ENCODE data around the gene TET3.

The TET3 gene

GRCh38 chr2:73987109-73987947, 2.6 kb downstream of the TET3 start:
- ATAC-seq: peak; percentile 39
- Mint-ChIP-seq H3K4me1 (peaks cover 75% of the 10 kb centered on the region), H3K27ac (peak overlapping the region; percentile 81), H3K9me3 (peaks cover 9% of the 10 kb centered on the region), H3K36me3 (ENCODE audit: low read depth) (peaks cover 49% of the 10 kb centered on the region), H3K27me3 (no peaks in the 10 kb centered on the region), H3K4me3 (peak overlapping the region; percentile 86)
- DNase-seq: peak; percentile 44

GRCh38 chr2:73987948-73988700, 3.4 kb downstream of the TET3 start:
- DNase-seq (no peak), ATAC-seq (no peak)
- Mint-ChIP-seq H3K36me3 (ENCODE audit: low read depth) (peaks cover 55% of the 10 kb centered on the region), H3K9me3 (peaks cover 9% of the 10 kb centered on the region), H3K27me3 (no peaks in the 10 kb centered on the region), H3K4me3 (peak overlapping the region; percentile 86), H3K4me1 (peaks cover 77% of the 10 kb centered on the region), H3K27ac (no peak overlapping the region)

GRCh38 chr2:73989972-73990371, 5.3 kb downstream of the TET3 start:
- H3K27ac Mint-ChIP-seq: no peak overlapping the region

GRCh38 chr2:73990531-73990930, 5.8 kb downstream of the TET3 start:
- Mint-ChIP-seq H3K4me1 (peaks cover 87% of the 10 kb centered on the region), H3K4me3 (no peak overlapping the region), H3K27ac (peak overlapping the region; percentile 67), H3K27me3 (no peaks in the 10 kb centered on the region), H3K9me3 (peaks cover 9% of the 10 kb centered on the region), H3K36me3 (ENCODE audit: low read depth) (peaks cover 66% of the 10 kb centered on the region)
- no peak for ATAC-seq
- no peak for DNase-seq

More at GRCh38 chr2:73989972-73990371, 5.3 kb downstream of the TET3 start:
- H3K27me3 Mint-ChIP-seq: no peaks in the 10 kb centered on the region
- H3K4me3 Mint-ChIP-seq: no peak overlapping the region
- ATAC-seq (no peak), DNase-seq (no peak)
- peaks cover 66% of the 10 kb centered on the region for H3K36me3 Mint-ChIP-seq (ENCODE audit: low read depth)
- H3K4me1 Mint-ChIP-seq: peaks cover 83% of the 10 kb centered on the region
- peaks cover 9% of the 10 kb centered on the region for H3K9me3 Mint-ChIP-seq

- no peak for ATAC-seq
- Mint-ChIP-seq H3K4me3 (no peak overlapping the region), H3K27ac (peak overlapping the region; percentile 28), H3K27me3 (no peaks in the 10 kb centered on the region), H3K9me3 (peaks cover 9% of the 10 kb centered on the region), H3K36me3 (ENCODE audit: low read depth) (peaks cover 61% of the 10 kb centered on the region), H3K4me1 (peaks cover 80% of the 10 kb centered on the region)
- no peak for DNase-seq
These were observed 7.3 kb downstream of the TET3 start for GRCh38 chr2:73992036-73992435.

- peaks cover 9% of the 10 kb centered on the region for H3K9me3 Mint-ChIP-seq
- H3K36me3 Mint-ChIP-seq (ENCODE audit: low read depth): peaks cover 51% of the 10 kb centered on the region
- H3K4me3 Mint-ChIP-seq: no peak overlapping the region
- ATAC-seq (no peak), DNase-seq (no peak)
- H3K27ac Mint-ChIP-seq: no peak overlapping the region
- H3K4me1 Mint-ChIP-seq: peaks cover 80% of the 10 kb centered on the region
- H3K27me3 Mint-ChIP-seq: no peaks in the 10 kb centered on the region
These were observed 8.7 kb downstream of the TET3 start for GRCh38 chr2:73993376-73993775.

GRCh38 chr2:73993778-73994177, 9.1 kb downstream of the TET3 start:
- no peak overlapping the region for H3K4me3 Mint-ChIP-seq
- peaks cover 9% of the 10 kb centered on the region for H3K9me3 Mint-ChIP-seq
- ATAC-seq (peak; percentile 55), DNase-seq (no peak)
- H3K36me3 Mint-ChIP-seq (ENCODE audit: low read depth): peaks cover 47% of the 10 kb centered on the region
- H3K27ac Mint-ChIP-seq: peak overlapping the region; percentile 16
- no peaks in the 10 kb centered on the region for H3K27me3 Mint-ChIP-seq
- H3K4me1 Mint-ChIP-seq: peaks cover 80% of the 10 kb centered on the region

- DNase-seq: no peak
- Mint-ChIP-seq H3K36me3 (ENCODE audit: low read depth) (peaks cover 46% of the 10 kb centered on the region), H3K4me3 (no peak overlapping the region), H3K9me3 (peaks cover 9% of the 10 kb centered on the region), H3K27ac (peak overlapping the region; percentile 16), H3K4me1 (peaks cover 80% of the 10 kb centered on the region), H3K27me3 (no peaks in the 10 kb centered on the region)
- ATAC-seq: no peak
These were observed 9.6 kb downstream of the TET3 start for GRCh38 chr2:73994178-73994831.

- no peaks in the 10 kb centered on the region for H3K27me3 Mint-ChIP-seq
- ATAC-seq (peak; percentile 53), DNase-seq (no peak)
- H3K27ac Mint-ChIP-seq: no peak overlapping the region
- peaks cover 31% of the 10 kb centered on the region for H3K36me3 Mint-ChIP-seq (ENCODE audit: low read depth)
- peaks cover 80% of the 10 kb centered on the region for H3K4me1 Mint-ChIP-seq
- no peak overlapping the region for H3K4me3 Mint-ChIP-seq
- peaks cover 5% of the 10 kb centered on the region for H3K9me3 Mint-ChIP-seq
These were observed 11.1 kb downstream of the TET3 start for GRCh38 chr2:73995810-73996209.

- Mint-ChIP-seq H3K4me1 (peaks cover 82% of the 10 kb centered on the region), H3K27me3 (no peaks in the 10 kb centered on the region)
These were observed 13.1 kb downstream of the TET3 start for GRCh38 chr2:73997813-73998212.

GRCh38 chr2:73998451-73998850, 13.7 kb downstream of the TET3 start:
- Mint-ChIP-seq H3K36me3 (ENCODE audit: low read depth) (peaks cover 8% of the 10 kb centered on the region), H3K4me1 (peaks cover 81% of the 10 kb centered on the region), H3K4me3 (no peak overlapping the region), H3K27me3 (no peaks in the 10 kb centered on the region), H3K9me3 (no peaks in the 10 kb centered on the region), H3K27ac (peak overlapping the region; percentile 37)
- ATAC-seq (no peak), DNase-seq (no peak)

More at GRCh38 chr2:73997813-73998212, 13.1 kb downstream of the TET3 start:
- Mint-ChIP-seq H3K4me3 (no peak overlapping the region), H3K9me3 (no peaks in the 10 kb centered on the region), H3K36me3 (ENCODE audit: low read depth) (peaks cover 13% of the 10 kb centered on the region), H3K27ac (no peak overlapping the region)
- ATAC-seq (no peak), DNase-seq (no peak)

- no peak overlapping the region for H3K4me3 Mint-ChIP-seq
- no peaks in the 10 kb centered on the region for H3K9me3 Mint-ChIP-seq
- no peak overlapping the region for H3K27ac Mint-ChIP-seq
- peak; percentile 47 for ATAC-seq
- peaks cover 3% of the 10 kb centered on the region for H3K36me3 Mint-ChIP-seq (ENCODE audit: low read depth)
- no peaks in the 10 kb centered on the region for H3K27me3 Mint-ChIP-seq
- no peak for DNase-seq
- H3K4me1 Mint-ChIP-seq: peaks cover 81% of the 10 kb centered on the region
These were observed 14.2 kb downstream of the TET3 start for GRCh38 chr2:73998933-73999332.

- no peak overlapping the region for H3K4me3 Mint-ChIP-seq
- H3K9me3 Mint-ChIP-seq: no peaks in the 10 kb centered on the region
- no peak overlapping the region for H3K27ac Mint-ChIP-seq
- no peaks in the 10 kb centered on the region for H3K27me3 Mint-ChIP-seq
- no peak for DNase-seq
- no peak for ATAC-seq
- peaks cover 83% of the 10 kb centered on the region for H3K4me1 Mint-ChIP-seq
- no peaks in the 10 kb centered on the region for H3K36me3 Mint-ChIP-seq (ENCODE audit: low read depth)
These were observed 15.3 kb downstream of the TET3 start for GRCh38 chr2:73999881-74000597.

GRCh38 chr2:74000666-74001065, 16.0 kb downstream of the TET3 start:
- Mint-ChIP-seq H3K27me3 (no peaks in the 10 kb centered on the region), H3K9me3 (no peaks in the 10 kb centered on the region), H3K4me3 (no peak overlapping the region), H3K4me1 (peaks cover 82% of the 10 kb centered on the region), H3K36me3 (ENCODE audit: low read depth) (no peaks in the 10 kb centered on the region), H3K27ac (peak overlapping the region; percentile 72)
- ATAC-seq (no peak), DNase-seq (no peak)

Measured in activated naive CD8-positive, alpha-beta T cell treated with anti-CD3 and anti-CD28 coated beads, Interleukin-2, amount 50 U/mL, for 24 hours (primary cell).